KMS-11 (cell line): ENCODE data around the gene SHC3.

Experiments used
- H2AFZ ChIP-seq: fragments of 200-600 bp; sonication (generic); 2 replicates; pipeline ENCODE4 v1.6.1; 2016; ENCODE audit warnings: antibody characterized with exemption, mixed run types, low read depth
- H3K27ac ChIP-seq: fragments of 200-600 bp; sonication (generic); 2 replicates; pipeline ENCODE4 v1.6.1; 2016; ENCODE audit warnings: mild to moderate bottlenecking, mixed run types
- H3K27me3 ChIP-seq: fragments of 200-600 bp; sonication (generic); 2 replicates; pipeline ENCODE4 v1.6.1; 2017; ENCODE audit warnings: mild to moderate bottlenecking, low read depth, mixed run types, moderate library complexity; ENCODE audit not compliant: insufficient read depth
- H3K36me3 ChIP-seq: fragments of 200-600 bp; sonication (generic); 2 replicates; pipeline ENCODE4 v1.6.1; 2017; ENCODE audit warnings: mild to moderate bottlenecking, mixed run types; ENCODE audit not compliant: insufficient read depth
- H3K4me1 ChIP-seq: fragments of 200-600 bp; sonication (generic); 2 replicates; pipeline ENCODE4 v1.6.1; 2016; ENCODE audit warnings: mild to moderate bottlenecking, low read depth, mixed run types; ENCODE audit not compliant: poor library complexity, severe bottlenecking
- H3K4me2 ChIP-seq: fragments of 200-600 bp; sonication (generic); 2 replicates; pipeline ENCODE4 v1.7.0; 2016; ENCODE audit warnings: mild to moderate bottlenecking, mixed run types
- H3K4me3 ChIP-seq: fragments of 200-600 bp; sonication (generic); IDR thresholded peaks from 2 replicates; pipeline ENCODE4 v1.6.1; 2017; ENCODE audit warnings: low read depth, low read length, mixed read lengths; ENCODE audit not compliant: insufficient read depth
- H3K79me2 ChIP-seq: fragments of 200-600 bp; sonication (generic); 2 replicates; pipeline ENCODE4 v1.6.1; 2016; ENCODE audit warnings: low read depth, mixed run types; ENCODE audit not compliant: insufficient read depth
- H3K9ac ChIP-seq: fragments of 200-600 bp; sonication (generic); 2 replicates; pipeline ENCODE4 v1.6.1; 2016; ENCODE audit warnings: mild to moderate bottlenecking, mixed run types
- H4K20me1 ChIP-seq: fragments of 200-600 bp; sonication (generic); 2 replicates; pipeline ENCODE4 v1.6.1; 2016; ENCODE audit warnings: mild to moderate bottlenecking, mixed run types; ENCODE audit not compliant: insufficient read depth
- TF ChIP-seq, protein P1 (sequence below): fragments of 200-600 bp; sonication (generic); conservative IDR thresholded peaks from 2 replicates; pipeline ENCODE4 v1.6.1; 2017; ENCODE audit warnings: low read depth, mild to moderate bottlenecking, antibody characterized with exemption, low read length, moderate library complexity, mixed read lengths

SHC3 gene

DNA sequence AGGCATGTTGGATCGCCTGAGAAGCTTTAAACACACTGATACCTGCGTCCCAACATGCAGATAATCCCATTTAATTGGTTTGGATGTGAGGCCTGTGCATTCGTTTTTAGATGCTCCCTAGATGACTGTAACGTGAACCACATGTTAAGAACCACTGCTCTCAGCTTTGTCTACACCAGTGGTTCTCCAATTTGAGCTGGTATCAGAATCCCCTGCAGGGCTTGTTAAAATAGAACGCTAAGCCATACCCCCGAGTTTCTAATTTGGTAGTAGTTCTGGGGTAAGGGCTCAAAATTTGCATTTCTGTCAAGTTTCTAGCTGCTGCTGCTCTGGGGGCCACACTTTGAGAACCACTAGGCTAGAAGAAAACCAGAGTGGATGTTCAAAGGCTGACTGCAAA lies 112.7 kb downstream of the SHC3 start:
- Histone ChIP-seq H3K27ac (no peak overlapping the region), H3K27me3 (no peaks in the 10 kb centered on the region), H3K9ac (no peak overlapping the region)

DNA sequence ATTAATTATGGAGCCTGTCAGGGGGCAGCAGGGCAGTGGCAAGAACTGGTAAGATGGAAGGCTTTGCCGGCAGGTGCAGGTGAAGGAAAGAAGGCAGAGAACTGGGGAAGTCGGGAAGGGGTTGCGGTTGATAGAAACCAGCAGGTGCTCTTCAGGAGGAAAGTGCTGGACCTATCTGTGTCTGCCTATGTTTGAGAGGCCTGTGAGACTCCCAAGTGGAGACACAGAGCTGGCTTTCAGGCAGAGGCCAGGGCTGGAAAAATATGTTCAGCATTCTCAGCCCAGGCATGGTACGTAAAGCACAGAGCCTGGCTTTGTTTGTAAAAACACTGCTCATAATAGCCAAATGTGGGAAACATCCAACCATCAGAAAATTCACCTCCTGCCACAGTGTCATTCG lies 117.8 kb downstream of the SHC3 start:
- Histone ChIP-seq H3K4me3 (no peak overlapping the region), H3K36me3 (no peaks in the 10 kb centered on the region), H3K79me2 (no peaks in the 10 kb centered on the region), H3K27me3 (no peaks in the 10 kb centered on the region), H4K20me1 (no peaks in the 10 kb centered on the region), H3K9ac (no peak overlapping the region), H3K4me1 (no peaks in the 10 kb centered on the region), H3K27ac (no peak overlapping the region), H3K4me2 (no peak overlapping the region), H2AFZ (no peak overlapping the region)
- TF ChIP-seq, protein P1, sequence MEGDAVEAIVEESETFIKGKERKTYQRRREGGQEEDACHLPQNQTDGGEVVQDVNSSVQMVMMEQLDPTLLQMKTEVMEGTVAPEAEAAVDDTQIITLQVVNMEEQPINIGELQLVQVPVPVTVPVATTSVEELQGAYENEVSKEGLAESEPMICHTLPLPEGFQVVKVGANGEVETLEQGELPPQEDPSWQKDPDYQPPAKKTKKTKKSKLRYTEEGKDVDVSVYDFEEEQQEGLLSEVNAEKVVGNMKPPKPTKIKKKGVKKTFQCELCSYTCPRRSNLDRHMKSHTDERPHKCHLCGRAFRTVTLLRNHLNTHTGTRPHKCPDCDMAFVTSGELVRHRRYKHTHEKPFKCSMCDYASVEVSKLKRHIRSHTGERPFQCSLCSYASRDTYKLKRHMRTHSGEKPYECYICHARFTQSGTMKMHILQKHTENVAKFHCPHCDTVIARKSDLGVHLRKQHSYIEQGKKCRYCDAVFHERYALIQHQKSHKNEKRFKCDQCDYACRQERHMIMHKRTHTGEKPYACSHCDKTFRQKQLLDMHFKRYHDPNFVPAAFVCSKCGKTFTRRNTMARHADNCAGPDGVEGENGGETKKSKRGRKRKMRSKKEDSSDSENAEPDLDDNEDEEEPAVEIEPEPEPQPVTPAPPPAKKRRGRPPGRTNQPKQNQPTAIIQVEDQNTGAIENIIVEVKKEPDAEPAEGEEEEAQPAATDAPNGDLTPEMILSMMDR: no peak

More for the DNA sequence above, 112.7 kb downstream of the SHC3 start:
- Histone ChIP-seq H2AFZ (no peak overlapping the region), H3K79me2 (no peaks in the 10 kb centered on the region), H4K20me1 (no peaks in the 10 kb centered on the region), H3K4me2 (no peak overlapping the region), H3K4me3 (no peak overlapping the region), H3K4me1 (no peaks in the 10 kb centered on the region), H3K36me3 (no peaks in the 10 kb centered on the region)
- TF ChIP-seq, protein P1: no peak

DNA sequence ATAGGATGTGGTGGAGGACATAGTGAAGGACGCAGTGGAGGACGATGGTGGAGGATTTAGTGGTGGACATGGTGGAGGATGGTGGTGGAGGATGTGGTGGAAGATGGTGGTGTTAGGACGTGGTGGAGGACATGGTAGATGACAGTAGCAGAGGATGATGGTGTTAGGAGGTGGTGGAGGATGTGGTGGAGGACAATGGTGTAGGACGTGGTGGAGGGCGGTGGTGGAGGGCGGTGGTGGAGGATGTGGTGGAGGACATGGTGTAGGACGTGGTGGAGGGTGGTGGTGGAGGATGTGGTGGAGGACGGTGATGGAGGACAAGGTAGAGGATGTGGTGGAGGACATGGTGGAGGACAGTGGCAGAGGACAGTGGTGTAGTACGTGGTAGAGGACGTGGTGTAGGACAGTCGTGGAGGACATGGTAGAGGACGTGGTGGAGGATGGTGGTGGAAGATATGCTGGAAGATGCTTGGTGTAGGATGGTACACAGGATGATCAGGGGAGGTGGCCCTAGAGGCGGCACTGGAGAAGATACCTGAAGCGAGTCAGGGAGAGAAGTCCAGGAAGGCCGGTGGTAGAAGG lies 118.6 kb downstream of the SHC3 start:
- Histone ChIP-seq H3K4me1 (no peaks in the 10 kb centered on the region), H3K36me3 (no peaks in the 10 kb centered on the region), H3K79me2 (no peaks in the 10 kb centered on the region), H3K27ac (no peak overlapping the region), H3K4me3 (no peak overlapping the region), H3K9ac (no peak overlapping the region), H2AFZ (no peak overlapping the region), H3K4me2 (no peak overlapping the region), H4K20me1 (no peaks in the 10 kb centered on the region), H3K27me3 (no peaks in the 10 kb centered on the region)
- TF ChIP-seq, protein P1: no peak

DNA sequence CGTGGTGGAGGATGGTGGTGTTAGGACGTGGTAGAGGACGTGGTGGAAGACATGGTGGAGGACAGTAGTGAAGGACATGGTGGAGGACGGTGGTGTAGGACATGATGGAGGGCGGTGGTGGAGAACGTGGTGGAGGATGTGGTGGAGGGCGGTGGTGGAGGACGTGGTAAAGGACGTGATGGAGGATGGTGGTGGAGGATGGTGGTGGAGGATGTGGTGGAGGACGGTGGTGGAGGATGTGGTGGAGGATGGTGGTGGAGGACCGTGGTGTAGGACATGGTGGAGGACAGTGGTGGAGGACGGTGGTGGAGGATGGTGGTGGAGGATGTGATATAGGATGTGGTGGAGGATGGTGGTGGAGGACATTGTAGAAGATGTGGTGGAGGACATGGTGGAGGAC lies 119.7 kb downstream of the SHC3 start:
- H3K27ac ChIP-seq: no peak overlapping the region
- no peaks in the 10 kb centered on the region for H3K79me2 ChIP-seq
- H2AFZ ChIP-seq: no peak overlapping the region

More for the DNA sequence above, 119.7 kb downstream of the SHC3 start:
- TF ChIP-seq, protein P1: no peak
- Histone ChIP-seq H3K27me3 (no peaks in the 10 kb centered on the region), H3K36me3 (no peaks in the 10 kb centered on the region), H3K9ac (no peak overlapping the region), H4K20me1 (no peaks in the 10 kb centered on the region), H3K4me1 (no peaks in the 10 kb centered on the region), H3K4me2 (no peak overlapping the region), H3K4me3 (no peak overlapping the region)
